Vagina (tissue), 2 donors: ENCODE results near the gene MRPL34.

Experiments used
- POLR2A ChIP-seq, 2 donors: fragments of 450-650 bp; IDR thresholded peaks; one replicate each; pipeline ENCODE4 v1.6.1; 2017; ENCODE audit warnings: antibody characterized with exemption in 2 of 2, mild to moderate bottlenecking in 2 of 2, moderate library complexity in 2 of 2
- POLR2AphosphoS5 ChIP-seq, 2 donors: sonication (generic); formaldehyde crosslinking; IDR thresholded peaks; one replicate each; pipeline ENCODE4 v1.9.0; 2017; ENCODE audit warnings: antibody characterized with exemption in 2 of 2, mild to moderate bottlenecking in 2 of 2, low read depth in 1 of 2; ENCODE audit not compliant: insufficient read depth in 1 of 2
- TF ChIP-seq, protein P1 (sequence below), 3 experiments: fragments of 450-650 bp in 2 of 3; fragments of 200-600 bp in 1 of 3; sonication (generic) in 1 of 3; IDR thresholded peaks; one replicate each; pipeline ENCODE4 v1.5.1; 2017 to 2019; ENCODE audit warnings: antibody characterized with exemption in 3 of 3, mild to moderate bottlenecking in 2 of 3, moderate library complexity in 2 of 3

- TF ChIP-seq, protein P1, sequence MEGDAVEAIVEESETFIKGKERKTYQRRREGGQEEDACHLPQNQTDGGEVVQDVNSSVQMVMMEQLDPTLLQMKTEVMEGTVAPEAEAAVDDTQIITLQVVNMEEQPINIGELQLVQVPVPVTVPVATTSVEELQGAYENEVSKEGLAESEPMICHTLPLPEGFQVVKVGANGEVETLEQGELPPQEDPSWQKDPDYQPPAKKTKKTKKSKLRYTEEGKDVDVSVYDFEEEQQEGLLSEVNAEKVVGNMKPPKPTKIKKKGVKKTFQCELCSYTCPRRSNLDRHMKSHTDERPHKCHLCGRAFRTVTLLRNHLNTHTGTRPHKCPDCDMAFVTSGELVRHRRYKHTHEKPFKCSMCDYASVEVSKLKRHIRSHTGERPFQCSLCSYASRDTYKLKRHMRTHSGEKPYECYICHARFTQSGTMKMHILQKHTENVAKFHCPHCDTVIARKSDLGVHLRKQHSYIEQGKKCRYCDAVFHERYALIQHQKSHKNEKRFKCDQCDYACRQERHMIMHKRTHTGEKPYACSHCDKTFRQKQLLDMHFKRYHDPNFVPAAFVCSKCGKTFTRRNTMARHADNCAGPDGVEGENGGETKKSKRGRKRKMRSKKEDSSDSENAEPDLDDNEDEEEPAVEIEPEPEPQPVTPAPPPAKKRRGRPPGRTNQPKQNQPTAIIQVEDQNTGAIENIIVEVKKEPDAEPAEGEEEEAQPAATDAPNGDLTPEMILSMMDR (IDR thresholded peaks at IDR 0.05), result no peak
- TF ChIP-seq POLR2A (IDR thresholded peaks at IDR 0.05) (no peak), POLR2AphosphoS5 (IDR thresholded peaks at IDR 0.05; ENCODE audit: insufficient read depth in 1 of 2, low read depth in 1 of 2) (no peak)
Measured at GRCh38 chr19:17306285-17306714, 628 bp downstream of the MRPL34 start.
